Epithelial cell of prostate (primary cell): ENCODE measurements around the gene ECI1.
"Not testable (repeated sequence)": the region's sequence is repeated elsewhere in the genome, so short reads cannot be mapped to it uniquely, and the experiment has no call there.

ENCODE experiments used
- DNase-seq: peaks from one replicate; pipeline ENCODE4 v3.0.0-alpha.2; 2011; ENCODE audit warnings: low read depth, low spot score
- H3K27ac ChIP-seq: fragments of 450-650 bp; 2 replicates; pipeline ENCODE4 v1.5.1; 2017; ENCODE audit warnings: mild to moderate bottlenecking

Gene ECI1

GRCh38 chr16:2258530-2258929 is 7.1 kb upstream of the ECI1 start:
- not testable (repeated sequence) for H3K27ac ChIP-seq, DNase-seq

GRCh38 chr16:2257726-2258125 is 6.3 kb upstream of the ECI1 start:
- DNase-seq = no peak
- no peak overlapping the region for H3K27ac ChIP-seq

- DNase-seq = no peak
- H3K27ac ChIP-seq = peak overlapping the region; percentile 20
Measured at GRCh38 chr16:2256531-2257140, 5.2 kb upstream of the ECI1 start.

GRCh38 chr16:2253293-2253692 is 1.9 kb upstream of the ECI1 start:
- DNase-seq = no peak
- H3K27ac ChIP-seq = peak overlapping the region; percentile 98

GRCh38 chr16:2252806-2253148 is 1.4 kb upstream of the ECI1 start:
- no peak for DNase-seq
- H3K27ac ChIP-seq = peak overlapping the region; percentile 98

GRCh38 chr16:2250652-2251295 is 613 bp downstream of the ECI1 start:
- no peak for DNase-seq

GRCh38 chr16:2246301-2246885 is 5.0 kb downstream of the ECI1 start:
- no peak overlapping the region for H3K27ac ChIP-seq
- DNase-seq = no peak

More at GRCh38 chr16:2250652-2251295, 613 bp downstream of the ECI1 start:
- peak overlapping the region; percentile 98 for H3K27ac ChIP-seq

GRCh38 chr16:2244926-2245795 is 6.2 kb downstream of the ECI1 start:
- no peak for DNase-seq
- no peak overlapping the region for H3K27ac ChIP-seq

- no peak overlapping the region for H3K27ac ChIP-seq
- DNase-seq = no peak
Measured at GRCh38 chr16:2244301-2244700, 7.1 kb downstream of the ECI1 start.

GRCh38 chr16:2243781-2244180 is 7.6 kb downstream of the ECI1 start:
- no peak for DNase-seq
- H3K27ac ChIP-seq = no peak overlapping the region

- no peak for DNase-seq
Measured at GRCh38 chr16:2243031-2243528, 8.3 kb downstream of the ECI1 start.

GRCh38 chr16:2242598-2242997 is 8.8 kb downstream of the ECI1 start:
- no peak for DNase-seq
- H3K27ac ChIP-seq = no peak overlapping the region

More at GRCh38 chr16:2243031-2243528, 8.3 kb downstream of the ECI1 start:
- H3K27ac ChIP-seq = no peak overlapping the region

GRCh38 chr16:2240331-2240730 is 11.1 kb downstream of the ECI1 start:
- H3K27ac ChIP-seq, DNase-seq: not testable (repeated sequence)

- no peak overlapping the region for H3K27ac ChIP-seq
- DNase-seq = no peak
Measured at GRCh38 chr16:2238838-2239675, 12.3 kb downstream of the ECI1 start.

GRCh38 chr16:2238150-2238837 is 13.1 kb downstream of the ECI1 start:
- H3K27ac ChIP-seq = no peak overlapping the region
- DNase-seq = no peak

GRCh38 chr16:2237493-2238149 is 13.8 kb downstream of the ECI1 start:
- no peak for DNase-seq
- H3K27ac ChIP-seq = no peak overlapping the region

- no peak for DNase-seq
- no peak overlapping the region for H3K27ac ChIP-seq
Measured at GRCh38 chr16:2237102-2237482, 14.3 kb downstream of the ECI1 start.

GRCh38 chr16:2236337-2237101 is 14.9 kb downstream of the ECI1 start, which contains the start of gene DNASE1L2:
Gene DNASE1L2, plus strand, starts transcription at chr16:2236444. Its CDS starts 373 bp downstream, at chr16:2236817.
- no peak within 1 kb of the TSS for H3K27ac ChIP-seq
- no peak for DNase-seq
